Measurements from ENCODE around the gene NSUN4. TPM values are rescaled to one million over a fixed set of nuclear protein-coding genes. Genes with fewer than 3 reads are reported as not detected.
A peak's percentile ranks its signal among the peaks of the same experiment; 100 is the strongest.

NSUN4 gene
- total RNA-seq, 1 donor, result 17.4 TPM

DNA sequence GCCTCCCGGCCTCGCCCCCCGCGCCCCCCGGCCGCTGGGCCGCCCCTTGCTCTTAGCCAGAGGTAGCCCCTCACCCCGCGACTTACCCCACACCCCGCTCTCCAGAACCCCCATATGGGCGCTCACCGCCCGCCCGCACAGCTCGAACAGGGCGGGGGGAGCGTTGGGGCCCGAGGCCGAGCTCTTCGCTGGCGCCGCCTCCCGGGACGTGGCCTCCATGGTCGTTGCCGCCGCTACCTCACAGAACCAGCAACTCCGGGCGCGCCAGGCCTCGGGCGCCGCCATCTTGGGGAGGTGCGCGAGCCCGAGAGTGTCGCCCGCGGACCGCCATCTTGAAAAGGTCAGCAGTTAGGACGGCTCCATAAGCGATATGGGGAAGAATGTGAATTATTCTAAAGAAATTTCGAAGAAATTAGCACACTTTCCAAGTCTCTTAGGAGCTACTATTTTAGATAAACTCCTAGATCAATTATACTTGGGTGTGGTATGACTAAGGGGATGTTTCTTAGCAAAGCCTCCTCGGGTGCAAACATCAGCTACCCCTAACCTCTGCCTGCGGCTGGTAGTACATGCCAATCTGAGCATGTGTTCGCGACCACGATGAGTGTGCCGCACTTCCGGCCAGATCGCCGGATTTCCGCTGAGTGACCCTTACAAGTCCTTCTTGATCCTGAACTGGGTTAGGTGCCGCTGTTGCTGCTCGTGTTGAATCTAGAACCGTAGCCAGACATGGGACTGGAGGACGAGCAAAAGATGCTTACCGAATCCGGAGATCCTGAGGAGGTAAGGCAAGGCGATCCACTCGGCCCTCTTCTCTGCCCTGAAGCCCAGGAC lies 37.4 kb upstream of the NSUN4 start, which contains the start of the genes LRRC41 and UQCRH:
TSS of gene LRRC41 (minus strand) at position 579 of the 834 bp plus-strand sequence. CDS start at position 285, 294 bp downstream.
TSS of gene UQCRH (plus strand) at position 661 of the 834 bp plus-strand sequence. CDS start at position 730, 69 bp downstream.
- DNase-seq (ENCODE audit: insufficient read length, low spot score, missing footprints), result peak; percentile 98
- H3K36me3 ChIP-seq (ENCODE audit: insufficient read depth, low read length), result no peaks in the 10 kb centered on the region
- peak within 1 kb of the TSS; percentile 85 for H2AFZ ChIP-seq (ENCODE audit: low read length)
- peaks cover 97% of the 10 kb centered on the region for H3K79me2 ChIP-seq (ENCODE audit: insufficient read depth, low read length)
- H3K27ac ChIP-seq (ENCODE audit: low read depth, low read length), result peak within 1 kb of the TSS; percentile 94
- TF ChIP-seq, protein P1, sequence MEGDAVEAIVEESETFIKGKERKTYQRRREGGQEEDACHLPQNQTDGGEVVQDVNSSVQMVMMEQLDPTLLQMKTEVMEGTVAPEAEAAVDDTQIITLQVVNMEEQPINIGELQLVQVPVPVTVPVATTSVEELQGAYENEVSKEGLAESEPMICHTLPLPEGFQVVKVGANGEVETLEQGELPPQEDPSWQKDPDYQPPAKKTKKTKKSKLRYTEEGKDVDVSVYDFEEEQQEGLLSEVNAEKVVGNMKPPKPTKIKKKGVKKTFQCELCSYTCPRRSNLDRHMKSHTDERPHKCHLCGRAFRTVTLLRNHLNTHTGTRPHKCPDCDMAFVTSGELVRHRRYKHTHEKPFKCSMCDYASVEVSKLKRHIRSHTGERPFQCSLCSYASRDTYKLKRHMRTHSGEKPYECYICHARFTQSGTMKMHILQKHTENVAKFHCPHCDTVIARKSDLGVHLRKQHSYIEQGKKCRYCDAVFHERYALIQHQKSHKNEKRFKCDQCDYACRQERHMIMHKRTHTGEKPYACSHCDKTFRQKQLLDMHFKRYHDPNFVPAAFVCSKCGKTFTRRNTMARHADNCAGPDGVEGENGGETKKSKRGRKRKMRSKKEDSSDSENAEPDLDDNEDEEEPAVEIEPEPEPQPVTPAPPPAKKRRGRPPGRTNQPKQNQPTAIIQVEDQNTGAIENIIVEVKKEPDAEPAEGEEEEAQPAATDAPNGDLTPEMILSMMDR (IDR thresholded peaks at IDR 0.05; ENCODE audit: extremely low read depth, low read depth, low read length), result peak; percentile 4
- H3K4me3 ChIP-seq (ENCODE audit: insufficient read depth, low read length), result peak within 1 kb of the TSS; percentile 92
- H4K20me1 ChIP-seq (ENCODE audit: insufficient read depth, low read length), result peaks cover 38% of the 10 kb centered on the region
- H3K27me3 ChIP-seq (ENCODE audit: insufficient read depth, low read length), result no peaks in the 10 kb centered on the region
- no peaks in the 10 kb centered on the region for H3K9me3 ChIP-seq (ENCODE audit: low read depth, low read length)
- peak within 1 kb of the TSS; percentile 93 for H3K4me2 ChIP-seq (ENCODE audit: insufficient read depth, low read length)
- peaks cover 27% of the 10 kb centered on the region for H3K4me1 ChIP-seq (ENCODE audit: insufficient read depth, low read length)

DNA sequence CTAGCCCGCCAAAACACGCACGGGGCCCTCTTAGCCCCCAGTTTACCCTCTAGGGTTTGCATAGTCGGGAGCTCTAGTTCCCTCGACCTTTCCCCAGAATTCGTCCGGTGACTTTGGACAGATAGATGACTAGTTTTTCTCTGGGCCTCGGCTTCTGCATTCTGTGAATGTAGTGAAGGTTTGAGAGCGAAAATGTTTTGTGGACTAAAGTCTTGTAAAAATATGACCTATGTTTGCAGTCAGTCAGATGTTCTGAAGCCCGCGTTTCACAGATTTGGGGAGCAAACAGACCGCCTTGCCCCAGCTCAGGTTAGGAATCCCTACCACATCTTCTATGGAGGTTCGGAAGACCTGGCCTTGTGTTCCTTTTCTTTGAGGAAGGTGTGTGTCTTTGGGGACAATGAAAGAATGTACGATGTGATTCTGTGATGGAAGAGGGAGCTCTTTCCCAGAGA lies 36.7 kb upstream of the NSUN4 start:
- Histone ChIP-seq H3K79me2 (ENCODE audit: insufficient read depth, low read length) (peaks cover 97% of the 10 kb centered on the region), H2AFZ (ENCODE audit: low read length) (peak overlapping the region; percentile 85), H3K4me1 (ENCODE audit: insufficient read depth, low read length) (peaks cover 22% of the 10 kb centered on the region), H3K27me3 (ENCODE audit: insufficient read depth, low read length) (no peaks in the 10 kb centered on the region), H4K20me1 (ENCODE audit: insufficient read depth, low read length) (peaks cover 35% of the 10 kb centered on the region), H3K4me2 (ENCODE audit: insufficient read depth, low read length) (peak overlapping the region; percentile 93), H3K36me3 (ENCODE audit: insufficient read depth, low read length) (peaks cover 3% of the 10 kb centered on the region), H3K27ac (ENCODE audit: low read depth, low read length) (peak overlapping the region; percentile 94), H3K9me3 (ENCODE audit: low read depth, low read length) (no peaks in the 10 kb centered on the region), H3K4me3 (ENCODE audit: insufficient read depth, low read length) (peak overlapping the region; percentile 92)
- peak; percentile 78 for DNase-seq (ENCODE audit: insufficient read length, low spot score, missing footprints)
- TF ChIP-seq, protein P1 (IDR thresholded peaks at IDR 0.05; ENCODE audit: extremely low read depth, low read depth, low read length), result peak; percentile 3

GRCh38 chr1:46306159-46306530 lies 34.5 kb upstream of the NSUN4 start:
- Histone ChIP-seq H3K4me2 (ENCODE audit: insufficient read depth, low read length) (no peak overlapping the region), H3K79me2 (ENCODE audit: insufficient read depth, low read length) (peaks cover 89% of the 10 kb centered on the region), H3K36me3 (ENCODE audit: insufficient read depth, low read length) (peaks cover 20% of the 10 kb centered on the region), H3K9me3 (ENCODE audit: low read depth, low read length) (no peaks in the 10 kb centered on the region), H3K4me3 (ENCODE audit: insufficient read depth, low read length) (no peak overlapping the region), H3K27me3 (ENCODE audit: insufficient read depth, low read length) (no peaks in the 10 kb centered on the region), H3K4me1 (ENCODE audit: insufficient read depth, low read length) (peaks cover 13% of the 10 kb centered on the region), H3K27ac (ENCODE audit: low read depth, low read length) (no peak overlapping the region), H4K20me1 (ENCODE audit: insufficient read depth, low read length) (peaks cover 26% of the 10 kb centered on the region), H2AFZ (ENCODE audit: low read length) (no peak overlapping the region)
- TF ChIP-seq, protein P1 (IDR thresholded peaks at IDR 0.05; ENCODE audit: extremely low read depth, low read depth, low read length), result no peak
- DNase-seq (ENCODE audit: insufficient read length, low spot score, missing footprints), result no peak

Measured in osteoblast (primary cell).